Stimulated activated CD8-positive, alpha-beta memory T cell treated with anti-CD3 and anti-CD28 coated beads, Interleukin-15, amount 100 ng/mL, for 48 hours (primary cell): ENCODE measurements around the gene ABHD12B.
A peak's percentile ranks its signal among the peaks of the same experiment; 100 is the strongest.

ENCODE experiments used
- DNase-seq, 2 donors: peaks; one replicate each; pipeline ENCODE4 v3.0.0-alpha.2; 2020; ENCODE audit warnings: low read depth in 2 of 2

ABHD12B gene

GRCh38 chr14:50839048-50839447 lies 32.8 kb upstream of the ABHD12B start:
- no peak for DNase-seq

- DNase-seq, result no peak
These were observed 32.2 kb upstream of the ABHD12B start for GRCh38 chr14:50839691-50840090.

DNA sequence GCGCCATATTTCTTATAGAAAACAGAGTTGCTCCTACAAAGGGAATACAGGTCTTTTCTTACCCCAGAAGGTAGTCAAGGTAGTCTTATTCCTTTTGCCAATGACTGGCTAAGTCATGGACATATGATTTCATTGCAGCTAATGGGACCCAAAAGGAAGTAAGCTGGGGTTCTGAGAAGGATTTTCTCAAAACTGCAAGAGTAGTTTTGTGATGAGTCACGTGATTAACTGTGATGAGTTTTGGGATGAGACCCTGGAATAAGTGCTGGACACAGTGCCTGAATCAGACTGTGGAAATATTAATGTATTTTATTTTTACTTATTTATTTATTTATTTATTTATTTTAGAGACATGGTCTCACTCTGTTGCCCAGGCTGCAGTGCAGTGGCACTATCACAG lies 27.5 kb upstream of the ABHD12B start:
- no peak for DNase-seq

GRCh38 chr14:50845166-50845565 lies 26.7 kb upstream of the ABHD12B start:
- no peak for DNase-seq

DNA sequence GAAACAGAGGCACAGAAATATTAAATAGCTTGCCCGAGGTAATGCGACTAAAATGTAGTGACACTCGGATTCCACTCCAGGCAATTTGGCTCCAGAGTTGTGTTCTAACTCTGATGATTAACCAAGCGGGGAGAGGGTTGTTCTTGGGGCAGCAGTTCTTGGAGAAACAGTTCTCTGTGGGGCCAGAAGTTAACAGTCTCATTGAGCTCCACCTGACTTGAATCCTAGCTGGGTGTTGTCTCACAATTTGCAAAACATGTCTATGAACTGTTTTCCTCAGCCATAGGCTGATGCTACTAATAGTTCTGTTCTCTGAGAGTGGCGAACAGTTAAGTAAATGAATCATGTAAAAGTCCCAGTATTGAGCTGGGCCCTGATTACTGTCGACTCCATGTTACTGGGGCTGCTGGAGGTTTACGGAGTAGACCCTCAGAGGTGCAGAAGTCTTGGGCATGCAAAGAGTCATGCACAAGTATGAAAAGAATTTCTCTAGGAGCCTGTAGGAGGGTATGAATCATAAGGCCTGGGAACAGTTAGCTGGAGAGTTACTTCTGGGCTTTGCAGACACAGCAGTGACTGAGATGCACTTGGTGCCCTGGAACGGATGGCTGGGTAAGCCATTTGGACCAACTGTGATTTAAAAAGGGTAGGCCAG lies 25.5 kb upstream of the ABHD12B start:
- no peak for DNase-seq

DNA sequence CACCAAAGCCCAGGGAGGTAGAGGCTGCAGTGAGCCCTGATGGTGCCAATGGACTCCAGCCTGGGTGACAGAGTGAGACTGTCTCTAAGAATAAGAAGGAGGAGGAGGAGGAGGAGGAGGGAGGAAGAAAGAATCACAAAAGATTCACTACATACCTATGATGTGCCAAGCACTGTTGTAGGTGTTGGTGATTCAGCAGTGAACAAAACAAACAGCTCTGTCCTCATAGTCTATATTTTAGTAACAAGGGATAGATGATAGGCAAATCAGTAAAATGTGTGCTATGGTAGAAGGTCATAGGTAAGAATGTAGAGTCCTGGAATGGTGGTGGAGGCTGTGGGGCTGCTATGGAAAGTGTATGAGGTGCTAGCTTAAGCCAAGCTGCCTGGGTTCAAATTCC lies 18.0 kb upstream of the ABHD12B start:
- DNase-seq, result no peak

DNA sequence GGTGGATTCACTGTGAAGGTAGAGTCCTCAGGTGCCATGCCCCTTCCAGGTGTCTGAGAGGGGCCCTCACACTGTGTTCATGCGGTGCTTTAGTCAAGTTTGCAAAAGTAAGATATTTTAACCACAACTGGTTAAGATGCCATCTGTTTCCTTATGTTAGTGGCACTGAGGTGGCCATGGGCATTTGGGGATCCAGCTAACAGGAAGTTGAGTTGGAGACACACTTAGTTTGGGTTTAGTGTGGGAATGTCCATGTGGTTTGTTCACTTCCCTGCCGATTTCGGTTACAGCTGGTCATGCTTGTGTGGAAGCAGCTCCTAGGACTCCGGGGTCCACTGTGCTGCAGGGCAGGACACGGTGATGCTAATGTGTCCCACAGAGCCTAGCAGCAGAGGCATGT lies 17.3 kb upstream of the ABHD12B start:
- DNase-seq, result no peak

DNA sequence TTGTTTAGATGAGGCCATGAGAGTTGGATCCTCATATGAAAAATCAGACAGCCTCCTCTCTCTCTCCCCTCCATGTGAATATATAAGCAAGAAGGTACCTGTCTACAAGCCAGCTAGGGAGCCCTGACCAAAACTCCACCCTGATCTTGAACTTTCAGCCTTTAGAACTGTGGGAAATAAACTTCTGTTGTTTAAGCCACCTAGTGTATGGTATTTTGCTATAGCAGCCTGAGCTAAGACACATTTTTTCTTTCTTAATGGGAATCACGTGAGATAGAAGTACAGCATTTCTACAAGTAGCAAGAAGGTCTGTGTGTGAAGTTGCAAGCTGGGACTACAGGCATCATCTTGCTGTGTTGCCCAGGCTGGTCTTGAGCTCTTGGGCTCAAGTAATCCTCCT lies 16.3 kb upstream of the ABHD12B start:
- no peak for DNase-seq

DNA sequence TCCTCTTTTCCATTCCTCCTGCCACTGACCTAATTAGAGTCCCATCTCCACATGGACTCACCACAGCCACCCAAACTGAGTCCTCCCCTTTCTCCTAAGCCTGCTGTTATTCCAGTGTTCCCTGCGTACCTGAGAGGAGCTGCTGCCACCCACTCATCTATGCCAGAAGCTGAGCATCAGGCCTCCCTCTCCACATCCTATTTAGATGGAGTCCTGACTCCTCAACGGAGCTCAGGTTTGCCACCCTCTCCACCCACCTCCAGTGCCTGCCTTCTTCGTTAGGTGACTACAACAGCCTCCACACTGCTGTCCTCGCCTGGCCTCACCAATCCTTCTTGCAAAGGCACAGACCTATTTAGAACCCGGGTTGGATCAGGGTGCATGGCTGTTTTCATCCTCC lies 15.2 kb upstream of the ABHD12B start:
- DNase-seq, result no peak

DNA sequence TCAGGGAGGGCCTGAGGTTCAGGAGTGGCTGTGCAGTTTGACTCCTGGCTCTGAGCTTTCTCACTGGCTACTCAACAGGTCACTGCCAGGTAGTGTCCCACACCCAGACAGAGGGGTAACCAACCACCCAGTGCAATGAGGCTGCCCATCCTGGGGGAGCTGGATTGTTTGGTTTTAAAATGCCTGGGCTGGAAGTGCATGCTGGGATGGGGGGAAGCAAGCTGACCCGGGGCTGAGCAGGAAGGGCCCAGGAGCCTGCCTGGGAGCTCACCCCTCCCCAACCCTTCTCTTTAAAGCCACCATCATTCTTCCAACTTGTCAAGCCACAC lies 12.6 kb upstream of the ABHD12B start:
- DNase-seq, result no peak

GRCh38 chr14:50860478-50861086 lies 11.3 kb upstream of the ABHD12B start:
- DNase-seq, result peak; percentile 67 to 70

- DNase-seq, result no peak
These were observed 9.8 kb upstream of the ABHD12B start for GRCh38 chr14:50862036-50862570.

DNA sequence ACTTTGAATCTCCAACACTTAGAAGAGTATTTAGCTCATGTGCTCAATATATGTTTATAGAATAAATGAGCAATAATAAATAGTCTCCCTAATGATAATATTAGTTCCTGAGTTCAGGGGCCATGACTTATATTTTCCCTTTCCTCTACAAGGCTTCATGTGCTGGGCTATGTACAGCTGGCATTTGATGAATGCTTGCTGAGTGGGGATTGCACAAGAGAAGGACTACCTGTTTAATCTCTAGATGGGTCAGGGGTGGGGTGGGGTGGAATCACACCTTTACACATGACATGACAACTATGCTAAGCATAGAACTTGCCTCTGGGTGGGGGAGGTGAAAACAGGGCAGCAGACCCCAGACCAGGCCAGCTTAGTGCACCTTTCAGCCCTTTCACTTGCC lies 7.6 kb upstream of the ABHD12B start:
- no peak for DNase-seq

GRCh38 chr14:50864946-50865345 lies 6.9 kb upstream of the ABHD12B start:
- DNase-seq, result no peak

GRCh38 chr14:50865391-50866076 lies 6.3 kb upstream of the ABHD12B start:
- no peak for DNase-seq

- DNase-seq, result no peak
These were observed 625 bp upstream of the ABHD12B start for GRCh38 chr14:50871228-50871627.

GRCh38 chr14:50874757-50875156 lies 2.9 kb downstream of the ABHD12B start:
- DNase-seq, result no peak

DNA sequence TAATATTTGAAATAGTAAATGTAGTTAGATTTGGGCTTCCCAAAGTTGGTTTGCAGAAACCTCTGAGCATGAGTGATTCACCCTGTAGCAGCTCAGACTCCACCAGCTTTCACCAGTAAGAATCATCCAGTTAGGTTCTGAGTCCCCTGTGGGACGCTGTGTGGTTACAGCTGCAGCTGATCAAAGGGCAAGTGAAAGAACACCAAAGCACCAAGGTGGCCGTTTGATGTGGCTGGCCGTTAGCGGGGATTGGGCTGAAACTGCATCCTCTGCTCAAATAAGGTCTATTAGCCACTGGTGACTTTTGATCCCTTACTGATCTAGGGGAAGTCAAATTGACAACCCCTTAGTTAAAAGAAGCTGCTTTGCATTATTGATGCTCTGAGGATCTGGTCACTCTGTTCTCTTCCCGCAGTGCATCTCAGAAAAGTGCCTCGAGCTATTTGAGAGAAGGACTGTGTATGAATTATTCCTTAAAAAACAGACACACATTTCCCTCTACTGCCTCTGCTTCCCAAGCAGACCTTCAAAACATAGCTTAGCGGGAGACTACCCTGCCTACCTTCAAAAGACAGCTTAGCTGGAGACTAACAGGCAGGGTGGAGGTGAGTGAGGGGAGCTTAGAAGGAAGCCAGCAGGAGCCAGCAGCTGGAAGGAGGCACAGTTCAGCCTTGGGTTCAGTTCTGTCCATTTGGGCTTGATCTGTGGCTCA lies 3.7 kb downstream of the ABHD12B start:
- peak; percentile 65 to 69 for DNase-seq

GRCh38 chr14:50882932-50883826 lies 11.3 kb downstream of the ABHD12B start:
- DNase-seq, result no peak

DNA sequence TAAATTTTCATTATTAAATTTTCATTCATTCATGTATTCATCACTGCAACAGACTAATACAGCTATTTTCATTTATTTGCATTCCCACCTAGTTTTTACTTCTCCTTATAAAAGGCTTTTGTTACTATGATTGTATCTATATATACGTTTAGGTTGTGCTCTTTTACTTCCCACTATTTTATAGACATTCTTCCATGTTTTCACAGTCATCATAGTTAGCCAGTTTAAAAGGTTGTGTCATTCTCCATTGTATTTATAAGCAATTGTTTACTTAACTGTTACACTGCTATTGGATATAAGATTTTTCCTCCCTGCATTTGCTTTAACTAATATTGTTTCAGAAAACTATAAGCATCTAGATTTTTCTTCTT lies 12.0 kb downstream of the ABHD12B start:
- DNase-seq, result no peak

GRCh38 chr14:50887476-50887875 lies 15.6 kb downstream of the ABHD12B start:
- DNase-seq, result no peak

GRCh38 chr14:50892255-50892654 lies 20.4 kb downstream of the ABHD12B start:
- no peak for DNase-seq
